GM18526 (cell line): ENCODE results near the gene HSD17B1.

Experiments used
- POLR2A ChIP-seq: IDR thresholded peaks from 3 replicates; pipeline ENCODE4 v1.6.1; 2011; ENCODE audit not compliant: insufficient read length; ENCODE audit errors: extremely low read depth

HSD17B1 gene

DNA sequence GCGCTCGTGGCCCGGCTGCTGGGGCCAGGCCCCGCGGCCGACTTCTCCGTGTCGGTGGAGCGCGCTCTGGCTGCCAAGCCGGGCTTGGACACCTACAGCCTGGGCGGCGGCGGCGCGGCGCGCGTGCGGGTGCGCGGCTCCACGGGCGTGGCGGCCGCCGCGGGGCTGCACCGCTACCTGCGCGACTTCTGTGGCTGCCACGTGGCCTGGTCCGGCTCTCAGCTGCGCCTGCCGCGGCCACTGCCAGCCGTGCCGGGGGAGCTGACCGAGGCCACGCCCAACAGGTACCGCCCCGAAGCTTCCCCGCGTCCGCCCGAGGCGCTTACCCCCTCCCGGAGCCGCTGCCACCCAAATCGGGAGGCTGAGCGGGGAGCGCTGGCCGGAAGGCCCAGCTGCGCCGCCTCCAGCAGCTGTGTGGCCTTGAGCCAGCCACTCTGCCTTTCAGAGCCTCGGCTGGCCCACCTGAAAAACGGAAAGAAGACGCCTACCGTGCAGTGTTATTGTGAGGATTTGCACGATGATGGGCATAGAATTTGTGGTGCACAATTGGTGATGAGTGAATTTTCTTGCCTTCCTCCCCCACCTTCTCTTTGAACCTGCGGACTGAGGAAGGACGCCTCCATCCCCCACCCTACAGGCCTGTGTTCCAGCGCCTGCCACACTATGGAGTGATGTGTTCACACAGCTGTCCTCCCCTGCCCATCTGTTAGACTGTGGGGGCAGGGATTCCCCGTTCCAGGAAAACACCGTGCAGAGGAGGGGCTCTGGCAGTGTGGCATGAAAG lies 16.2 kb upstream of the HSD17B1 start:
- TF ChIP-seq POLR2A: peak; percentile 20

DNA sequence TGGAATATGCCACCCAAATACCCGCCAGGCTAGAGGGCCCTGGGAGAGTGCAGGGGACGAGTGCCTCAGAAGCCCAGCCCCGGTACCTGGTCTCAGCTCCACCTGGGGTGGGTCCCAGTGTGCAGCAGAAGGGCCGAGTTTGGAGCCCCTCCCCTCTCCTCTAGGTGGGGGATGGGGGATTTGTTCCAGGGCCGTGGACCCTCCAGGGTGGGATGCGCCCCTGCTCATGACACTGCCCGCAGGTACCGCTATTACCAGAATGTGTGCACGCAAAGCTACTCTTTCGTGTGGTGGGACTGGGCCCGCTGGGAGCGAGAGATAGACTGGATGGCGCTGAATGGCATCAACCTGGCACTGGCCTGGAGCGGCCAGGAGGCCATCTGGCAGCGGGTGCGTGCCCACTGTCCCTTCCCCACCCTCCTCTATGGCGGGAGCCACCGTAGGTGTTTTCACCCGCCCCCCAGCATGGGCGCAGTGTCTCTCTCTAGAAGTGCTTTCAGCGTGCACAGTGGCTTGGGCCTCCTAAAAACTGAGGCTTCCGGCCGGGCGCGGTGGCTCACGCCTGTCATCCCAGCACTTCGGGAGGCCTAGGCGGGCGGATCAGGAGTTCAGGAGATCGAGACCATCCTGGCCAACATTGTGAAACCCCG lies 15.4 kb upstream of the HSD17B1 start:
- no peak for TF ChIP-seq POLR2A

DNA sequence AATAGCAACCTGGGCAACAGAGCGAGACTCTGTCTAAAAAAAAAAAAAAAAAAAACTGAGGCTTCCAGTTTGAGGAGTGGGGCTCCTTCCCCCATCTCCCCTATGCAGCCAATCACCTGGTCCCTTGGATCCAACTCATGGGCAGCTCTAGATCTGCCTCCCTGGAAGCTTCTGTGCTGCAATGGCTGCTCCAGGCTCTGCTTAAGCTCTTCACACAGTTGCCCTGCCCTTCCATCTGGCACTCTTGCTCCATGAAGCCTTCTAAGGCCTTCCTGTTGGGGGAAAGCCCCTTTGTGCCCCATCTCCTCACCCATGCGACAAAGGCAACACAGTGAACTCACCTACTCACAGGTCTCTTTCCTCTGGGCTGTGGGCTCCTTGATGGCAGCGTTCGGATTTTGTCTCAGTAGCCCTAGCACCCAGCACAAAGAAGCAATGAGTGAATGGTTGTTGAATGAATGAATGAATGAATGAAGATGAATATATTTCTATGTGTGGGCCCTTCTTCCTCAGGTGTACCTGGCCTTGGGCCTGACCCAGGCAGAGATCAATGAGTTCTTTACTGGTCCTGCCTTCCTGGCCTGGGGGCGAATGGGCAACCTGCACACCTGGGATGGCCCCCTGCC lies 14.8 kb upstream of the HSD17B1 start:
- TF ChIP-seq POLR2A: no peak

DNA sequence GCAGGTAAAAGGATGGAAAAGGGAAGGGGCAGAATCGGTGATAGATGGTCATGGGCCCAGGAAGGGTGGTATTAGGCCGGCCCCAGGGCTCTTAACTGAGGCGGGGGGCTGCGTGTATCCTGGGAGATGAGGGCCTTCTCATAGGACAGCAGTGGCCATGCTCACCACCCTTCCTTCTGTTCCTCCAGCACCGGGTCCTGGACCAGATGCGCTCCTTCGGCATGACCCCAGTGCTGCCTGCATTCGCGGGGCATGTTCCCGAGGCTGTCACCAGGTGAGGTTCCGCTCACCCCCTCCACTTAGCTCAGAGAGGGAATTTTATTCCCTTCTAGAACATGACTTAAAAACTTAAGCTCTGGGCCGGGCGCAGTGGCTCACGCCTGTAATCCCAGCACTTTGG lies 14.2 kb upstream of the HSD17B1 start:
- TF ChIP-seq POLR2A: no peak

DNA sequence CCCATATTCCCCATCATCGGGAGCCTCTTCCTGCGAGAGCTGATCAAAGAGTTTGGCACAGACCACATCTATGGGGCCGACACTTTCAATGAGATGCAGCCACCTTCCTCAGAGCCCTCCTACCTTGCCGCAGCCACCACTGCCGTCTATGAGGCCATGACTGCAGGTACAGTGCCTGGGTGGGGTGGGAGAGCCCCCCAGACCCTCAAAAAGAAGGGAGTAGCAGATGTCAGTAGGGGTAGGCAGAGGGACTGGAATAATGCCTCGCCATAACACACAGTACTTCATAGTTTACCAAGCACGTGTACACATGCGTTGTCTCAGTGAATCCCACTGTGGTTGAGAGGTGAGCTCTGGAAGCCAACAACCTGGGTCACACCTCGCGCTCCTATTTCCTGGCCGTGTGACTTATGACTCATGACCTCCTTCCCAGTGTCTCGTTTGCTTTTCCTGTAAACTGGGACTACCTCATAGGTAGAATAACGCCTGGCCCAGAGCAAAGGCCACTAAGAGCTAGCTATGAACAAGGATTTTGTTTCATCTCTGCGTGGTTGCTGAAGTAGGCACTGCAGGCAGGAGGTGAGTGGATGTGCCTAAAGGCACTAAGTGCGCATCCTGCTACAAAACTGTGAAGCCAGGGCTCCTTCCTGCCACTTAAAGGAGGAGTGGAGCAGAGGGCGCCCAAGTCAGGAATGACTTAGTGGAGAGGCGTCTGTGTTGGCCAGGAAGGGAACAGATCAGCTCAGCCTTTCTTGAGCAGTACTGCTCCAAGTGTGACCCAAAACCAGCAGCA lies 11.5 kb upstream of the HSD17B1 start:
- TF ChIP-seq POLR2A: no peak

DNA sequence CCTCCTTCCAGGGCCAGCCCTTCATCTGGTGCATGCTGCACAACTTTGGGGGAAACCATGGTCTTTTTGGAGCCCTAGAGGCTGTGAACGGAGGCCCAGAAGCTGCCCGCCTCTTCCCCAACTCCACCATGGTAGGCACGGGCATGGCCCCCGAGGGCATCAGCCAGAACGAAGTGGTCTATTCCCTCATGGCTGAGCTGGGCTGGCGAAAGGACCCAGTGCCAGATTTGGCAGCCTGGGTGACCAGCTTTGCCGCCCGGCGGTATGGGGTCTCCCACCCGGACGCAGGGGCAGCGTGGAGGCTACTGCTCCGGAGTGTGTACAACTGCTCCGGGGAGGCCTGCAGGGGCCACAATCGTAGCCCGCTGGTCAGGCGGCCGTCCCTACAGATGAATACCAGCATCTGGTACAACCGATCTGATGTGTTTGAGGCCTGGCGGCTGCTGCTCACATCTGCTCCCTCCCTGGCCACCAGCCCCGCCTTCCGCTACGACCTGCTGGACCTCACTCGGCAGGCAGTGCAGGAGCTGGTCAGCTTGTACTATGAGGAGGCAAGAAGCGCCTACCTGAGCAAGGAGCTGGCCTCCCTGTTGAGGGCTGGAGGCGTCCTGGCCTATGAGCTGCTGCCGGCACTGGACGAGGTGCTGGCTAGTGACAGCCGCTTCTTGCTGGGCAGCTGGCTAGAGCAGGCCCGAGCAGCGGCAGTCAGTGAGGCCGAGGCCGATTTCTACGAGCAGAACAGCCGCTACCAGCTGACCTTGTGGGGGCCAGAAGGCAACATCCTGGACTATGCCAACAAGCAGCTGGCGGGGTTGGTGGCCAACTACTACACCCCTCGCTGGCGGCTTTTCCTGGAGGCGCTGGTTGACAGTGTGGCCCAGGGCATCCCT lies 9.3 kb upstream of the HSD17B1 start:
- TF ChIP-seq POLR2A: no peak

DNA sequence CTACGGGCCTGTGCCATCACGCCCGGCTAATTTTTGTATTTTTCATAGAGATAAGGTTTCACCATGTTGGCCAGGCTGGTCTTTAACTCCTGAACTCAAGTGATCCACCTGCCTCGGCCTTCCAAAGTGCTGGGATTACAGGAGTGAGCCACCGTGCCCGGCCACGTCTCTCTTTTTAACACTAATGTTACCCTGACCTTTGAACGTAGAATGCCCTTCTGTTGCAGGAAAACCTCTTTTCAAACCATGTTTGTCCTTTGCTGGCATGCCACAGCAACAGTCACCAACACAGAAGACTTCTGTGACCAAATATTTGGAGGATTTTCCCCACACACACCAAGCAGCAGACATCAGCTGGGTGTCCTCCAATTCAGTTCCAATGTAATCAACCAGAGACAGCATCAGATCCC lies 7.8 kb upstream of the HSD17B1 start:
- no peak for TF ChIP-seq POLR2A

DNA sequence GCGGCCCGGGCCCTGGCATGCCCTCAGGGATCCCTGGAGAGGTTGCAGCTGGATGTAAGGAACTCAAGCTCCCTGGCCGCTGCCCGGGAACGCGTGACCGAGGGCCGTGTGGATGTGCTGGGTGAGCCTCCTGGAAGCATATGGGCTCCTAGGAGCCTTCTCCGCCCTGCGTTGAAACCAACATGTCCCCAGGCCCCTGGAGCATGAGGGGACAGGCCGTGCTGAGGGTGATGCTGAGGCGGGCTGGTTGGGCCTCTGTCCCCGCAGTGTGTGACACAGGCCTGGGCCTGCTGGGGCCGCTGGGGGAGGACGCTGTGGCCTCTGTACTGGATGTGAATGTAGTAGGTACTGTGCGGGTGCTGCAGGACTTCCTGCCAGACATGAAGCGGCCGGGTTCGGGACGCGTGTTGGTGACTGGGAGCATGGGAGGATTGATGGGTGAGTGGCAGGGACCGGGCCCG lies 5.7 kb upstream of the HSD17B1 start:
- TF ChIP-seq POLR2A: no peak

DNA sequence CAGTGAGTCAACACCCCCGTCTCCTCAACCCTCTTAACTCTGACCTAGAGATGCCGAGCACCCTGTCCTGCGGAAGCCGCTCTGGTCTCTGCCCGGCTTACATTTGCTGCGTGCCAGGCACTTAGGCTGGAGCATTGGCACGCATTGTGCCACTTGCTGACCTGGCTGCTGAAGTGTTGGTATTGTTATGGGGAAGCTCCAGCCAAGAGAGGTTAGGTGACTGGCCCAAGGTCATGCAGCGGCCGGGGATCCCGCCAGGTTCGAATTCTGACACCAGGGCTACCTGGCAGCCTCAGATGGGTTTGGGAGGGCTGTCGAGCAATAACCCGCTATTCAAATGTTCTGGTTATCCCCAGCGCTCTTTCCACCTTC lies 5.0 kb upstream of the HSD17B1 start:
- no peak for TF ChIP-seq POLR2A

DNA sequence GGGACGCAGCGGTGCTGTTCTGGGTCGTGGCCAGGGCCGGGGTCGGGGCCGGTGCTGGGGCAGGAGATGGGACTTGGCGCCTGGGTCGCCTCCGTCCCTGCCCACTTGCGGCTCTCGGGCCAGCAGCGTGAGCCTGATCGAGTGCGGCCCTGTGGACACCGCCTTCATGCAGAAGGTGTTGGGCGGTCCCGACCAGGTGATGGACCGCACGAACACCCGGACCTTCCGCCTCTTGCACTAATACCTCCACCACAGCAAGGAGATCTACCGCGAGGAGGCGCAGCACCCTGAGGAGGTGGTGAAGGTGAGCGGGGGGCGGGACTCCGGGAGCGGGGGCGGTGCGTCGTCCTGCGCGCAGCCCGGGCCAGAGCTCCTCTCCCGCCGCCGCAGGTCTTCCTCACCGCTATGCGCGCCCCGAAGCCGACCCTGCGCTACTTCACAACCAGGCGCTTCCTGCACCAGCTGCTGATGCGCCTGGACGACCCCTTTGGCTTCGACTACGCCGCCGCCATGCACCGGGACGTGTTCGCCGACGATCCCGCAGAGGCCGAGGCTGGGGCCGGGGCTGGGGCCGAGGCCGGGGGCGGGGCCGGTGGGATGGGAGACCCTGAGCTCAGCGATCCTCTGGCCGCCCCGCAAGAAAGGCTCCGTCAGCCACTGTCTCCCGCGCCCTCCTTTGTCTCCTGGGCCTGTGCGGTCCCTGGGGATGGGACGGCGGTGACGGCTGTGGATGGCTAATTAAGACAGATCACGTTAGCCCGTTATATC lies 4.5 kb upstream of the HSD17B1 start:
- peak; percentile 28 for TF ChIP-seq POLR2A

DNA sequence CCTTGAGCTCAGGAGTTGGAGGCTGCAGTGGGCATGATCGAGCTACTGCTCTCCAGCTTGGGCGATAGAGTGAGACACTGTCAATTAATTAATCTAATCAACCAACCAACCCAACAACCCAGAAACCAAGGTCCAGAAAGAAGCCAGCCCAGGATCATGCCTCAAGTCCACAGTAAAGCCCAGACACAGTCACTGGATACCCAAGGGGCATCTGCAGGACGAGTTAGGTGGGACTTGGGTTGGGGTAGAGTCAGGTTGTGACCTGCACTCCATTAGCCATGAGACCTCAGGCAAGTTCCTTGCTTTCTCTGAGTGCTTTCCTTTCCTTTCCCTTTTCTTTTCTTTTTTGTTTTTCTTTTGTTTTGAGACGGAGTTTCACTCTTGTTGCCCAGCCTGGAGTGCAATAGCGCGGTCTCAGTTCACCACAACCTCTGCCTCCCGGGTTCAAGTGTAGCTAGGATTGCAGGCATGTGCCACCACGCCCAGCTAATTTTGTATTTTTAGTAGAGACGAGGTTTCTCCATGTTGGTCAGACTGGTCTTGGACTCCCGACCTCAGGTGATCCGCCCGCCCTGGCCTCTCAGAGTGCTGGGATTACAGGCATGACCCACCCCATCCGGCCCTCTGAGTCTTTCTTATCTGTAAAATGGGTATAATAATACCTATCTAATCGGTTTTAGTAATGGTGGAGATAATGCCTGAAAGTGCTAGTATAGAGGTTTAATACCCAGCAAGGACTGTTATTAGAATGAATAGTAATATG lies 3.5 kb upstream of the HSD17B1 start:
- no peak for TF ChIP-seq POLR2A

DNA sequence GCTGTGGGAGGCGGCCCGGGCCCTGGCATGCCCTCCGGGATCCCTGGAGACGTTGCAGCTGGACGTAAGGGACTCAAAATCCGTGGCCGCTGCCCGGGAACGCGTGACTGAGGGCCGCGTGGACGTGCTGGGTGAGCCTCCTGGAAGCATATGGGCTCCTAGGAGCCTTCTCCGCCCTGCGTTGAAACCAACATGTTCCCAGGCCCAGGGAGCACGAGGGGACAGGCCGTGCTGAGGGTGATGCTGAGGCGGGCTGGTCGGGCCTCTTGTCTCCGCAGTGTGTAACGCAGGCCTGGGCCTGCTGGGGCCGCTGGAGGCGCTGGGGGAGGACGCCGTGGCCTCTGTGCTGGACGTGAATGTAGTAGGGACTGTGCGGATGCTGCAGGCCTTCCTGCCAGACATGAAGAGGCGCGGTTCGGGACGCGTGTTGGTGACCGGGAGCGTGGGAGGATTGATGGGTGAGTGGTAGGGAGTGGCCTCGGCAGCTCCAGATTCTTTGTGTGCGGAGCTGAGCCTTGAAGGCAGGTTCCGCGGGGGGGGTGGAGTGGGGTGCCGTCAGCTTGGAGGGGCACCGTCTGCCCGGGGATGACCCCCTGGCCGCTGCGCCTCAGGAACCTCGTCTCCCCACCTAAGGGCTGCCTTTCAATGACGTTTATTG lies 567 bp downstream of the HSD17B1 start:
- no peak for TF ChIP-seq POLR2A

DNA sequence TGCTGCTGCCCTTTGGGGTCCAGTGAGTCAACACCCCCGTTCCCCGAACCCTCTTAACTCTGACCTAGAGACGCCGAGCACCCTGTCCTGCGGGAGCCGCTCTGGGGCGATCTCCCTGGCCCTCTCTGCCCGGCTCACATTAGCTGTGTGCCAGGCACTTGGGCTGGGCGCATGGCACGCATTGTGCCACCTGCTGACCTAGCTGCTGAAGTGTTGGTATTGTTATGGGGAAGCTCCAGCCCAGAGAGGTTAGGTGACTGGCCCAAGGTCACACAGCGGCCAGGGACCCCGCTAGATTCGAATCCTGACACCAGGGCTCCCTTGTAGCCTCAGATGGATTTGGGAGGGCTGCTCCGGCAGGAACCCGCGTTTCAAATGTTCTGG lies 1.1 kb downstream of the HSD17B1 start:
- no peak for TF ChIP-seq POLR2A
